Stomach (tissue), 4 donors: ENCODE measurements around the gene PLGRKT.

ENCODE experiments used
- CTCF ChIP-seq, 7 experiments: fragments of 450-650 bp in 4 of 7; fragments of 200-600 bp in 3 of 7; sonication (generic) in 3 of 7; IDR thresholded peaks; one replicate each; pipeline ENCODE4 v1.5.1; 2016 to 2019; ENCODE audit warnings: antibody characterized with exemption in 7 of 7, control low read depth in 2 of 7, mild to moderate bottlenecking in 1 of 7
- EP300 ChIP-seq: sonication (generic); formaldehyde crosslinking; IDR thresholded peaks from one replicate; pipeline ENCODE4 v1.6.1; 2017; ENCODE audit warnings: antibody characterized with exemption
- POLR2A ChIP-seq, 4 donors: fragments of 450-650 bp; IDR thresholded peaks; one replicate each; pipeline ENCODE4 v1.6.1; 2016; ENCODE audit warnings: antibody characterized with exemption in 4 of 4, control low read depth in 2 of 4, mild to moderate bottlenecking in 1 of 4, moderate library complexity in 1 of 4

- TF ChIP-seq EP300 = no peak
- TF ChIP-seq POLR2A (IDR thresholded peaks at IDR 0.05) = no peak
- TF ChIP-seq CTCF (IDR thresholded peaks at IDR 0.05) = no peak
Observed at GRCh38 chr9:5395428-5395827, 42.3 kb downstream of the PLGRKT start.
